ENCODE measurements around the gene GMCL2.

- no peak for TF ChIP-seq POLR2A (IDR thresholded peaks at IDR 0.05)
- no peak for TF ChIP-seq EP300 (IDR thresholded peaks at IDR 0.05)
- TF ChIP-seq, protein P1, sequence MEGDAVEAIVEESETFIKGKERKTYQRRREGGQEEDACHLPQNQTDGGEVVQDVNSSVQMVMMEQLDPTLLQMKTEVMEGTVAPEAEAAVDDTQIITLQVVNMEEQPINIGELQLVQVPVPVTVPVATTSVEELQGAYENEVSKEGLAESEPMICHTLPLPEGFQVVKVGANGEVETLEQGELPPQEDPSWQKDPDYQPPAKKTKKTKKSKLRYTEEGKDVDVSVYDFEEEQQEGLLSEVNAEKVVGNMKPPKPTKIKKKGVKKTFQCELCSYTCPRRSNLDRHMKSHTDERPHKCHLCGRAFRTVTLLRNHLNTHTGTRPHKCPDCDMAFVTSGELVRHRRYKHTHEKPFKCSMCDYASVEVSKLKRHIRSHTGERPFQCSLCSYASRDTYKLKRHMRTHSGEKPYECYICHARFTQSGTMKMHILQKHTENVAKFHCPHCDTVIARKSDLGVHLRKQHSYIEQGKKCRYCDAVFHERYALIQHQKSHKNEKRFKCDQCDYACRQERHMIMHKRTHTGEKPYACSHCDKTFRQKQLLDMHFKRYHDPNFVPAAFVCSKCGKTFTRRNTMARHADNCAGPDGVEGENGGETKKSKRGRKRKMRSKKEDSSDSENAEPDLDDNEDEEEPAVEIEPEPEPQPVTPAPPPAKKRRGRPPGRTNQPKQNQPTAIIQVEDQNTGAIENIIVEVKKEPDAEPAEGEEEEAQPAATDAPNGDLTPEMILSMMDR (IDR thresholded peaks at IDR 0.05), result no peak
Measured at GRCh38 chr5:178209334-178210072, 22.3 kb upstream of the GMCL2 start.

Measured in ovary (tissue), 3 donors.